GM12872 (cell line): ENCODE data around the gene PIK3R5.

Experiments
- CTCF ChIP-seq: IDR thresholded peaks from 3 replicates; pipeline ENCODE4 v1.5.1; 2011; ENCODE audit warnings: low read depth, mild to moderate bottlenecking, low read length, moderate library complexity; ENCODE audit not compliant: insufficient read depth

PIK3R5 gene

GRCh38 chr17:8963647-8964258, 1.8 kb downstream of the PIK3R5 start:
- no peak for TF ChIP-seq CTCF

GRCh38 chr17:8963014-8963413, 2.5 kb downstream of the PIK3R5 start:
- TF ChIP-seq CTCF = no peak

- TF ChIP-seq CTCF = no peak
These were observed 3.7 kb downstream of the PIK3R5 start for GRCh38 chr17:8961829-8962228.

- TF ChIP-seq CTCF = no peak
These were observed 5.0 kb downstream of the PIK3R5 start for GRCh38 chr17:8960325-8961140.

- no peak for TF ChIP-seq CTCF
These were observed 6.1 kb downstream of the PIK3R5 start for GRCh38 chr17:8959312-8959918.

GRCh38 chr17:8957721-8958120, 7.8 kb downstream of the PIK3R5 start:
- no peak for TF ChIP-seq CTCF

- TF ChIP-seq CTCF = no peak
These were observed 9.0 kb downstream of the PIK3R5 start for GRCh38 chr17:8956465-8956902.
